Transverse colon (tissue), 4 donors: ENCODE measurements around the gene PC.

ENCODE experiments used
- EP300 ChIP-seq: sonication (generic); formaldehyde crosslinking; IDR thresholded peaks from one replicate; pipeline ENCODE4 v1.6.1; 2017; ENCODE audit warnings: antibody characterized with exemption, low read depth
- POLR2A ChIP-seq: fragments of 450-650 bp; IDR thresholded peaks from one replicate; pipeline ENCODE4 v1.6.1; 2016; ENCODE audit warnings: antibody characterized with exemption, mild to moderate bottlenecking, moderate library complexity
- POLR2AphosphoS5 ChIP-seq, 3 donors: sonication (generic); formaldehyde crosslinking; IDR thresholded peaks; one replicate each; pipeline ENCODE4 v1.6.1; 2016; ENCODE audit warnings: antibody characterized with exemption in 3 of 3
- TF ChIP-seq, protein P1 (sequence below), 5 experiments: fragments of 200-600 bp in 3 of 5; fragments of 450-650 bp in 2 of 5; sonication (generic) in 3 of 5; IDR thresholded peaks; 1 replicate in 2 of 5; 2 replicates in 3 of 5; pipeline ENCODE4 v1.5.1; 2016 to 2017; ENCODE audit warnings: antibody characterized with exemption in 5 of 5, inconsistent platforms in 3 of 5, mild to moderate bottlenecking in 2 of 5, moderate library complexity in 1 of 5

DNA sequence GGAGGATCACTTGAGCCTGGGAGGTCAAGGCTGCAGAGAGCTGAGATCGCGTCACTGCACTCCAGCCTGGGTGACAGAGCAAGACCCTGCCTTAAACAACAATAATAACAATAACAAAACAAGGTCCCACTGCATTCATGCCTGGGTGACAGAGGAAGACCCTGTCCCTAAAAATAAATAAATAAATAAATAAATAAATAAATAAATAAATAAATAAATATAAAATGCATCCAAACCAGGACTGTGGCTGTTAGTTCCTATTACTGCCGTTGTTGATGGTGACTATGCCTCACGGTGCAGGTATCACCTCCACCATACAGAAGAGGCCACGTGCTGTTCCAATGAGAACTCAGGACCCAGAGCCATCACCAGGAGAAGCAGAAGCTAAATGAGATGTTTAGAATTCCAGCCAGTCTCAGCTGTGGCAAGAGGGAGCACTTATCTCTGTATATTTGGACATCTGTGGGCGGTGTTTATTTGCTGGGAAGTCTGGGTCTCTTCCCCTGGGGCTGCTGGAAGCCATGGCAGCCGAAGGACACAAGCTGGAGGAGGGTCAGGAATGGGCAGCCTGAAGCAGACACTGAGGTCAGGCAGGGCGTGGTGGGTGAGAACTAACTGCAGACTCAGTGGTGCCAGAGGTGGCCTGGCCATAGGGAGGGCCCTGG lies 38.6 kb upstream of the PC start:
- TF ChIP-seq, protein P1, sequence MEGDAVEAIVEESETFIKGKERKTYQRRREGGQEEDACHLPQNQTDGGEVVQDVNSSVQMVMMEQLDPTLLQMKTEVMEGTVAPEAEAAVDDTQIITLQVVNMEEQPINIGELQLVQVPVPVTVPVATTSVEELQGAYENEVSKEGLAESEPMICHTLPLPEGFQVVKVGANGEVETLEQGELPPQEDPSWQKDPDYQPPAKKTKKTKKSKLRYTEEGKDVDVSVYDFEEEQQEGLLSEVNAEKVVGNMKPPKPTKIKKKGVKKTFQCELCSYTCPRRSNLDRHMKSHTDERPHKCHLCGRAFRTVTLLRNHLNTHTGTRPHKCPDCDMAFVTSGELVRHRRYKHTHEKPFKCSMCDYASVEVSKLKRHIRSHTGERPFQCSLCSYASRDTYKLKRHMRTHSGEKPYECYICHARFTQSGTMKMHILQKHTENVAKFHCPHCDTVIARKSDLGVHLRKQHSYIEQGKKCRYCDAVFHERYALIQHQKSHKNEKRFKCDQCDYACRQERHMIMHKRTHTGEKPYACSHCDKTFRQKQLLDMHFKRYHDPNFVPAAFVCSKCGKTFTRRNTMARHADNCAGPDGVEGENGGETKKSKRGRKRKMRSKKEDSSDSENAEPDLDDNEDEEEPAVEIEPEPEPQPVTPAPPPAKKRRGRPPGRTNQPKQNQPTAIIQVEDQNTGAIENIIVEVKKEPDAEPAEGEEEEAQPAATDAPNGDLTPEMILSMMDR (IDR thresholded peaks at IDR 0.05): no peak
- TF ChIP-seq POLR2A (no peak), POLR2AphosphoS5 (IDR thresholded peaks at IDR 0.05) (no peak), EP300 (no peak)
